HepG2 (cell line): ENCODE measurements around the gene UBB.

Experiments used
- CHD2 ChIP-seq: IDR thresholded peaks from 2 replicates; pipeline ENCODE4 v1.6.1; 2011; ENCODE audit warnings: low read depth, low read length, improper control_type of control experiment
- DPF2 ChIP-seq: sonication (generic); formaldehyde crosslinking; IDR thresholded peaks from 2 replicates; pipeline ENCODE4 v1.4.0; 2020; ENCODE audit warnings: mild to moderate bottlenecking, low read depth, missing genetic modification reagents, borderline replicate concordance
- GLI4 ChIP-seq: sonication (generic); formaldehyde crosslinking; IDR thresholded peaks from 2 replicates; pipeline ENCODE4 v1.5.1; 2020; ENCODE audit warnings: missing genetic modification reagents, mild to moderate bottlenecking, moderate library complexity, borderline replicate concordance
- HNRNPH1 ChIP-seq: fragments of 200-400 bp; formaldehyde crosslinking; optimal IDR thresholded peaks from 2 replicates; pipeline ENCODE3; 2017; ENCODE audit warnings: mild to moderate bottlenecking, low read depth, low read length
- POLR2AphosphoS5 ChIP-seq: IDR thresholded peaks from 2 replicates; pipeline ENCODE4 v1.6.1; 2012; ENCODE audit warnings: low read depth, low read length
- RAD21 ChIP-seq: fragments of 450-650 bp; formaldehyde crosslinking; IDR thresholded peaks from 2 replicates; pipeline ENCODE4 v1.5.0; 2020; ENCODE audit warnings: mild to moderate bottlenecking
- REPIN1 ChIP-seq: sonication (generic); formaldehyde crosslinking; IDR thresholded peaks from 2 replicates; pipeline ENCODE4 v1.8.0; 2022; ENCODE audit warnings: missing genetic modification reagents, low read depth, mild to moderate bottlenecking, borderline replicate concordance
- SP1 ChIP-seq, 2 experiments: fragments of 450-650 bp in 1 of 2; sonication (generic) in 1 of 2; formaldehyde crosslinking in 1 of 2; IDR thresholded peaks; 2 replicates each; pipeline versions ENCODE4 v1.4.0 to v1.6.1; 2016 to 2020; ENCODE audit warnings: missing genetic modification reagents in 1 of 2
- WIZ ChIP-seq: sonication (generic); formaldehyde crosslinking; IDR thresholded peaks from 2 replicates; pipeline ENCODE4 v1.5.1; 2020; ENCODE audit warnings: mild to moderate bottlenecking, missing genetic modification reagents
- ZBTB8A ChIP-seq: sonication (generic); formaldehyde crosslinking; IDR thresholded peaks from 2 replicates; pipeline ENCODE4 v1.4.0; 2020; ENCODE audit warnings: mild to moderate bottlenecking, low read depth, missing genetic modification reagents, borderline replicate concordance
- ZNF124 ChIP-seq: sonication (generic); formaldehyde crosslinking; IDR thresholded peaks from 2 replicates; pipeline ENCODE4 v1.4.0; 2020; ENCODE audit warnings: missing genetic modification reagents
- TF ChIP-seq, protein P1 (sequence below): sonication (generic); formaldehyde crosslinking; IDR thresholded peaks from 2 replicates; pipeline ENCODE4 v1.5.0; 2020; ENCODE audit warnings: mild to moderate bottlenecking, missing genetic modification reagents, moderate library complexity

DNA sequence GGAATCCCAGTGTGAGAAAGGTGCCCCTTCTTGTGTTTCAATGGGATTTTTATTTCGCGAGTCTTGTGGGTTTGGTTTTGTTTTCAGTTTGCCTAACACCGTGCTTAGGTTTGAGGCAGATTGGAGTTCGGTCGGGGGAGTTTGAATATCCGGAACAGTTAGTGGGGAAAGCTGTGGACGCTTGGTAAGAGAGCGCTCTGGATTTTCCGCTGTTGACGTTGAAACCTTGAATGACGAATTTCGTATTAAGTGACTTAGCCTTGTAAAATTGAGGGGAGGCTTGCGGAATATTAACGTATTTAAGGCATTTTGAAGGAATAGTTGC lies 567 bp downstream of the UBB start:
- TF ChIP-seq DPF2 (CRISPR knock-in tag): no peak
- TF ChIP-seq, protein P1, sequence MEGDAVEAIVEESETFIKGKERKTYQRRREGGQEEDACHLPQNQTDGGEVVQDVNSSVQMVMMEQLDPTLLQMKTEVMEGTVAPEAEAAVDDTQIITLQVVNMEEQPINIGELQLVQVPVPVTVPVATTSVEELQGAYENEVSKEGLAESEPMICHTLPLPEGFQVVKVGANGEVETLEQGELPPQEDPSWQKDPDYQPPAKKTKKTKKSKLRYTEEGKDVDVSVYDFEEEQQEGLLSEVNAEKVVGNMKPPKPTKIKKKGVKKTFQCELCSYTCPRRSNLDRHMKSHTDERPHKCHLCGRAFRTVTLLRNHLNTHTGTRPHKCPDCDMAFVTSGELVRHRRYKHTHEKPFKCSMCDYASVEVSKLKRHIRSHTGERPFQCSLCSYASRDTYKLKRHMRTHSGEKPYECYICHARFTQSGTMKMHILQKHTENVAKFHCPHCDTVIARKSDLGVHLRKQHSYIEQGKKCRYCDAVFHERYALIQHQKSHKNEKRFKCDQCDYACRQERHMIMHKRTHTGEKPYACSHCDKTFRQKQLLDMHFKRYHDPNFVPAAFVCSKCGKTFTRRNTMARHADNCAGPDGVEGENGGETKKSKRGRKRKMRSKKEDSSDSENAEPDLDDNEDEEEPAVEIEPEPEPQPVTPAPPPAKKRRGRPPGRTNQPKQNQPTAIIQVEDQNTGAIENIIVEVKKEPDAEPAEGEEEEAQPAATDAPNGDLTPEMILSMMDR: no peak
- TF ChIP-seq REPIN1 (CRISPR knock-in tag): no peak
- TF ChIP-seq CHD2: no peak
- TF ChIP-seq ZBTB8A (CRISPR knock-in tag): no peak
- TF ChIP-seq WIZ (CRISPR knock-in tag): no peak
- TF ChIP-seq ZNF124 (CRISPR knock-in tag): no peak
- TF ChIP-seq HNRNPH1: no peak
- no peak for TF ChIP-seq GLI4
- no peak for TF ChIP-seq POLR2AphosphoS5
- no peak for TF ChIP-seq SP1 (IDR thresholded peaks at IDR 0.05)
- no peak for TF ChIP-seq SP1 (CRISPR knock-in tag; IDR thresholded peaks at IDR 0.05)
- no peak for TF ChIP-seq RAD21 (CRISPR knock-in tag)
